Stimulated activated CD4-positive, alpha-beta T cell treated with anti-CD3 and anti-CD28 coated beads, Interleukin-2, amount 100 ng/mL, for 4 hours (primary cell): ENCODE results near the gene LANCL2.
A peak's percentile ranks its signal among the peaks of the same experiment; 100 is the strongest.
"Not testable (repeated sequence)": the region's sequence is repeated elsewhere in the genome, so short reads cannot be mapped to it uniquely, and the experiment has no call there.

Experiments
- DNase-seq: peaks from one replicate; pipeline ENCODE4 v3.0.0-alpha.2; 2020; ENCODE audit warnings: low read depth

LANCL2 gene

DNA sequence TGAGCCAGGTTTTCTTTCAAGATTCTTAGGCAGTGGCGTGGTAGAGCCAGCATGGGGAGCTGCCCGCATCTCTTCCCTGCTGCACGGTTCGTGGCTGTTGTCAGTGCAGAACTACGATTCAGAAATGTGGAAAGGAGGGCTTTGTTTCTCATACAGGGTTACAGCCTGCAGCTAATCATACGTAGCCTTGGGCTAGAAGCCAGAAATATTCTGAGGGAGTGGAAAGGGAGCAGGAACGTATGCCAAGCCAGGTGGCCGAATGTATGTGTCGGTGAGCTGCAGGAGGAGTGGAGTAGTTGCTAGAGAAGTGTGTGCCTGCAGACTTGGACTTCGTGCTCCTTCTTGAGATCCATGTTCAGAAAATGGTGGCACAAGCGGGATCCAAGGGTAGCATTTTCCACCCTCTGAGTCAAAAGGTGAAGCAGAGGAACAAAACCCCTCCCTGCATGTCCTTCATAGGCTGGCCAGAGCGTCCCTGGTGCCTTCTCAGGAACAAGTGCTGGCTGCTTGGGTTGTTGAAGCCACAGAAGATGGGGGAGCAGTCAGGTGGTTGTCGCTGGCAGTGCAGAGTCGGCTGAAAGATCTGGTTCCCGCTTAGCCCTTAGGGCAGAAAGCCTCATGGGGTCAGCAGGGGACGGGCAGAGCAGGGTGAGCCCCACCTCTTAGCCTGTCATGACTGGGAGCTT lies 40.9 kb downstream of the LANCL2 start:
- DNase-seq = no peak

DNA sequence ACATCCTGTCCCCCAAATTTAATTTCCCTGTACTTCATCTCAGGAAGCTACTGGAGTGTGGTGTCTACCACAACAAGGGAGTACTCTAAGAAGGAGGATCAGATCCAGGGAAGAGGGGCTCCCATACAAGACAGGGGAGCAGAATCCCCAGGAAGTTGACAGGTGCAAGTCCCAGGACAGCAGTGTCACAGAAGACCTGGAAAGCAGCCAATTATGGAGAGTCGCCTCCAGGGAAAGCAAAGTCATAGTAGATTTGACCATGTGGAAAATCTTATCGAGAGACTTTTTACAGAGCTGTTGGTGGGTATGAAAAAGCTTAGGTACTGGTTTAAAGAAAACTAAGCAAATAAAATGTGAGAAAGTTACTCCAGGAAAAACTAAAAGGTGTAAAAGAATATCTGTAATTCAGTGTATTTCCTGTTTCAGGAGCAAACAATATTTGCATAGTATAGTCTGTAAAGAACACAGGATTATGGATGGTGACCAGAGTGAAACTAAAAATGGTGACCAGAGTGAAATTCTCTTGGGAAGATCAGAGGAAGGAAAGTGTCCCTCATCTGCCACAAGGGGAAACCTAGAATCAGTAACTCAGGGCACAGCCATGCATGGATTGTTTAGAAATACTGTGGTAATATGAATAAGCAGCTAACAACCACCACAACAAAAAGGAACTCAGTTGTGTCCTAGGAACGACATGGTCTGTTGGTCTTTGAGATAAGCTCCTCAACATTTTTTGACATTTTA lies 44.5 kb downstream of the LANCL2 start:
- DNase-seq = no peak

DNA sequence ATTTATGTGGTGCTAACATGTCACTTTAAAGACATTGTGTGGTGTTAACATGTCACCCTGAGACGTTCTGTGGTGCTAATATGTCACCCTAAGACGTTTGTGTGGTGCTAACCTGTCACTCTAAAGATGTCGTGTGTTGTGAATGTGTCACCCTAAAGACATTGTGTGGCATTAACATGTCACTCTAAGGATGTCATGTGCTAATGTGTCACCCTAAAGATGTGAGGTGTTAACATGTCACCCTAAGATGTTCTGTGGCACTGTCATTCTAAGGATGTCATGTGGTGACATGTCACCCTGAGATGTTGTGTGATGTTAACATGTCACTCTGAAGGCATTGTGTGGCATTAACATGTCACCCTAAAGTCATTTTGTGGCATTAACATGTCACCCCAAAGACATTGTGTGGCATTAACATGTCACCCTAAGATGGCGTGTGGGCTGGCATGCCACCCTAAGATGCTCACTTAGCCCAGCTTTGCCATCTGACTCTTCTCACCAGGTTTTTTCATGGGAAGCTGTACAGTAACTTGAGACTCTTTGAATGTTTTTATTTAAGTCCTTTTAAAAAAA lies 45.6 kb downstream of the LANCL2 start:
- no peak for DNase-seq

DNA sequence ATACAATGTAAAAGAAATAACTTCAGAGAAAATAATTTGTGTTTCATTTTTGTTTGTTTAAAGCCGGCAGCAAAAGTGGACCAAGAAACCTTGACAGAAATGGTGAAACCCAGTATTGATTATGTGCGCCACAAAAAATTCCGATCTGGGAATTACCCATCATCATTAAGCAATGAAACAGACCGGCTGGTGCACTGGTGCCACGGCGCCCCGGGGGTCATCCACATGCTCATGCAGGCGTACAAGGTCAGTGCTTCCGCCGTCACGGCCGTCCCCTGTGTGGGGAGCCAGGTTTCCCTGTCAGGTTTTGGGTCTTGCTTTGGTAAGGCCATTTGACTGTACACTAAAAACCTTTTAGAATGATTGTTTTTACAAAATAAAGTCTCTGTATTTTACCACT lies 46.7 kb downstream of the LANCL2 start:
- no peak for DNase-seq

GRCh38 chr7:55413442-55413841 lies 48.3 kb downstream of the LANCL2 start:
- no peak for DNase-seq

DNA sequence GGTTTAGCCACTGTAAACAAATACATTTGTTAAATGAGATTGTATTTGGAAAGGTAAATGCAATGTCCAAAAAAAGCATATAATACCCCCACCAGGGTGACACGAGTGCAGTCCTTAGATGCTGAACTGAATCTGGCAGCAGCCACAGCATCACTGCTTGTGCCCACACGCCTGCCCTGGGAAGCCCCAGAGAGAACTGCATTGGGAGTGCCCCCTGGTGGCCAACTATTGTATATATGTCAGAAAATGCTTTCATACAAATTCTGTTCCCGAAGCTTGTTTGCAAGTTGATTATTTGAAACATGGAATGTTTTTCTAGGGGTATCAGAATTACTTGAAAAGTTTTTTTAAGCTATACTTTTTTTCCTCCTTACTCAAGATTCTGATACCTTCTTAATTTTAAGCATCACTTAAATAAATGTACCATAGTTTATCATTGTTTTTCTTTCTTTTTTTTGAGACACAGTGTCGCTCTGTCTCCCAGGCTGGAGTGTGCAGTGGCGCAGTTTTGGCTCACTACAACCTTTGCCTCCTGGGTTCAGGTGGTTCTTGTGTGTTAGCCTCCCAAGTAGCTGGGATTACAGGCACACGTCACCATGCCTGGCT lies 50.1 kb downstream of the LANCL2 start:
- peak; percentile 74 for DNase-seq

GRCh38 chr7:55417456-55417855 lies 52.3 kb downstream of the LANCL2 start:
- not testable (repeated sequence) for DNase-seq

DNA sequence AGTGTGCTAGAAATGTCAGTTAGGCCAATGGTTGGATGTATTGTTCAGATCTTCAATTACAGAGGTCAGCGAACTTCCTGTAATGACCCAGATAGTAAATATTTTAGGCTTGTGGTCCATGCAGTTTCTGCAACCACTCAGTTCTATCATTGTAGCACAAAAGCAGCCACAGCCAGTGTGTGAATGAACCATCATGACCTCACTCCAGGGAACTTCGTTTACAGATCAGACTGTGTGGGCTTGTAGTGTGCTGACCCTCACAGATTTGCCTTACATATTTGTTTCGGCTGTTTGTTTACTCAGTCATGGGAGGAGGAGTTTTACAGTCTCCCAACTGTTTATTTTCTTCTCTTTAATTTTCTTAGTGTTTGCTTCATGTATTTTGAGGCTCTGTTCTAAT lies 55.4 kb downstream of the LANCL2 start:
- no peak for DNase-seq

DNA sequence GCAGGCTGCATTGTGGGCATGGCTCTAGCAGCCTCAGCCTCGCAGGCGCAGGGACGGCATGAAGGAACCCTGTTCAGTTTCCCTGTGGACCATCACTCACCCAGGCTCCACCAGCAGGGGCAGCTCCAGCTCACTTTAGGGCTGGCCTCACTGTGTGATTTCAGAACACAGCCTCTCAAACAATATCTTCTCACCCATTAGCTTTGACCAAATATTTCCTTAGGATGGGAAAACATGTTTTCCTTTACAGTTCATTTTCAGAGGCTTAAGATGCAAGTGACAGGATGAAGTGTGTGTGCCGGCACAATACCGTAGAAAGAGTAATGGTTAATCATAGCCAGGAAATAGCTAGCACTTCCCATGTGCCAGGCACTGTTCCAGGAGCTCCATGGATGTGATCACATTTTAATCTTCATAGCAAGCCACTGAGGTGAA lies 58.2 kb downstream of the LANCL2 start:
- no peak for DNase-seq

GRCh38 chr7:55423891-55424290 lies 58.8 kb downstream of the LANCL2 start:
- DNase-seq = no peak

DNA sequence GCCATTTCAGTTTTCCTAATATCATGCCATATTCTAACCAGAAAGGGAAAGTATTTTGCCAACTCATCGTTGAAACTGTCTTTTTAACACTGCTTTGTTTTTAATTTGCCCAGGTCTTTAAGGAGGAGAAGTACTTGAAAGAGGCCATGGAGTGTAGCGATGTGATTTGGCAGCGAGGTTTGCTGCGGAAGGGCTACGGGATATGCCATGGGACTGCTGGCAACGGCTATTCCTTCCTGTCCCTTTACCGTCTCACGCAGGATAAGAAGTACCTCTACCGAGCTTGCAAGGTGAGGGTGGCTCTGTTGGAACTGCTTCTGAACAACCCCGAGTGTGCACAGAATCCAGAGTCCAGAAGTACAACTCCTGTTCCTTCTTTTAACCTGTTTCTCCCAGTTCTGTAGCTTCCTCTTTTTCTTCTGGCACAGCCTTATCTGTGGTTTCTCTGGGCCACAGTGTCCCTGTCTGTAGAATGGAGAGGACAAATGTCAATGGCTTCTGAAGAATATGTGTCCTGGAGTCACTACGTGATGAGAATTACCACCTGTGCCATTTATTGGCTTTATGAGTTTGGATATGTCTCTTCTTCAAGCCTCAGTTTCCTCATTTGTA lies 60.1 kb downstream of the LANCL2 start:
- DNase-seq = no peak

GRCh38 chr7:55426676-55427075 lies 61.5 kb downstream of the LANCL2 start:
- DNase-seq = no peak

DNA sequence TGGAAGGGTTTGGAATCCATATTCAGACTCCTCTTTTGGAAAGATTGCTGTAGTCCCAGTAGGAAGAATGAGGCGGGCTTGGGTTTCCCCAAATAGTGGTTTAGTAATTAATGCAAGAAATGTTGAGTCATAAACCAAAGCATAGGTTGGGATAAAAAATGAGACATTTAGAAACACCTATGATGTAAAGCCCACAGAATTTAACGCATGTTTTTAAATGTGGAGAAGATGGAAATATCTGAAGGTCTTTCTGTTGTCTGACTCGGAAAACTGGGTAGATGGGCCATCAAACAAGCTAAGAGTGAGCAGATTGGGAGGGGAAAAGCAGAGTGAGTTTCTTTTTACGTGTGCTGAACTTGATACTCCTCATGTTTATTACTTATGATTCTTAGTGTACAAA lies 62.2 kb downstream of the LANCL2 start:
- no peak for DNase-seq

DNA sequence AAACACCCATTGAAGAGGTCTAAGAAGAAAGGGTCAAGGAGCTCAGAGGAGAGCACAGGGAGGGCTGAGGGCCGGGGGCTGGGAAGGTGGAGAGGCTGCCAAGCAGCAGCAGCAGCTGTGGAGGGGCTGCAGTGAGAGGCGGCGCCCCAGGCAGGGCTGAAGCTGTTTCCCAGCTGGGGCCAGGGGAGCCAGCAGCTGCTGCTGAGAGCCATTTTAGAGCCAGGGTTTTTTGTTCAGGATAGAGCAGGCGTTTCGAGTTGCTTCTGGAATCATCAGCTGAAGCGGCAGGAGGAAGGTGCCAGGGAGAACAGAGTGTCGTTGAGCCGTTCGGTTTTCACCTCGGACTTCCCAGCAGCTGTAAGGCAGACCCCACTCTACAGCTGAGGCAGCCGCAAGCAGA lies 62.7 kb downstream of the LANCL2 start:
- DNase-seq = no peak

DNA sequence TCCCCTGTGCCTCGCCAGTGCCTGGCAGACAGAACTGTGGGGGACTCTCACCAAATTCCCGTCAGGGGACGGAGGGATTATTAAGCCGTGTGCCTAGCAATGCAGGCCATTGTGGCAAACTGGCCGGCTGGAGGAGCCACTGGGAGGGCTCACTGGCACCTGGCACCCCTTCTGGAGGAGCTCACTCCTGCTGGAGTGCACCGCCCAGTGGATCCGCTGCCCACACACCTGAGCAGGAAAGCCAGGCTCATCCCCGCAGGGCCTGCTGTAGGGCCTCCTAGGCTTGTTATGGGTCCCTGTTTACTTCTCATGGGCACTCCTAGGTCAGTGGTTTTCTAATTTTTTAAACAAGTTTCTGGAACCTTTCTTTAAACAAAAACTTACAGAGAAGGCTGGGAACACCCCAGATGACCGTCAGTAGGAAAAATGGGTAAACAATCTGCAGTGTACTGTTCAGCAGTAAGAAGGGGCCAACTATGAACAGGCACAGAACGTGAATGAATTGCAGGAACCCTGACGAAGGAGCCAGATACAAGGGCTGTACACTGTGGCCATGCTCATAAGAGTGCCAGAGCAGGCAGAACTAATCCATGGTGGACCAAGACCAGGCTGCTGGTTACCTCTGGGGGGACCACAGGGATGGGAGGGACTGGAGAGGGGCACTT lies 64.8 kb downstream of the LANCL2 start:
- no peak for DNase-seq

- DNase-seq = no peak
These were observed 66.8 kb downstream of the LANCL2 start for GRCh38 chr7:55431898-55432297.

- DNase-seq = no peak
These were observed 67.4 kb downstream of the LANCL2 start for GRCh38 chr7:55432506-55432905.

- no peak for DNase-seq
These were observed 68.0 kb downstream of the LANCL2 start for GRCh38 chr7:55432939-55433784.

DNA sequence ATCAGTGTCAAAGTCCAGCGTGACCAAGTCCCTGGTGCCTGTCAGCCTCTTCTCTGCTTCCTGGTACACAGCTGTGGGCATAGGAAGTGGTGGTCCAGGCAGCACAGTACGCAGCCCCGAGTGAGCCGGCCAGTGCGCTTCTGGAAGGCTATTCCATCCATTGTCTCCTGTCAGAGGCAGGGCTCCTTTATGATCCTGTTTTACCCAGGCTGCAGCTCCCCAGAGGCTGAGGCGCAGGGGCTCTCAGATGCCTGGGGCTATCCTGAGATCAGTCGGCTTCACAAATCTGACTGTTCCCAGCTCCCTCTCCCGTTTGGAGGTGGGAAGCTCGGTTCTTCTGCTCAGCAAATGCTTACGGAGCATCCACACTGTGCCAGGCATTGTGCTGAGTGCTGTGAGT lies 70.3 kb downstream of the LANCL2 start:
- DNase-seq = no peak

DNA sequence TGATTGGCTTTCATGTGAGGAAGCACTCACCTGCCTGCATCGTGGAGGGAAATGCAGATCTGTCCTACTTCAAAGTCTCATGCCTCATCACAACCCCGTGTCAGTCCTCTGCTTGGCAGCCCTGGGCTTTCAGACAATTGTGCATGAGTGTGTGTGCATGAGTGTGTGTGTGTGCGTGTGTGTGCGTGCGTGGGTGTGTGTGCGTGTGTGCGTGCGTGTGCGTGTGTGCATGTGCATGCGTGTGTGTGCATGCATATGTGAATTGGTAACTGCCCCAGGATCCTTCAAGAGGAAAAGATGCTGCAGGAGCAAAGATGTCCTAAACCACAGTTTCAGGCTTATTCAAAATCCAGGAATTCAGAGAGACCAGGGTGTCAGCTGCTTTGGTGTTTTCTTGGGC lies 71.3 kb downstream of the LANCL2 start:
- DNase-seq = no peak

GRCh38 chr7:55437375-55437774 lies 72.2 kb downstream of the LANCL2 start:
- no peak for DNase-seq
